ENCODE results near the gene SYCP2. TPM values are rescaled to one million over a fixed set of nuclear protein-coding genes. Genes with fewer than 3 reads are reported as not detected.
A peak's percentile ranks its signal among the peaks of the same experiment; 100 is the strongest.

Gene SYCP2
- 1 to 10 TPM; 2.6 to 3.9 TPM for total RNA-seq

- intact Hi-C loops (cut with micrococcal nuclease): no loop called here
- H3K9me3 Mint-ChIP-seq: no peaks in the 10 kb centered on the region
- CTCF ChIA-PET: interaction anchor here (1.1 to 3.4 kb wide), 9 partner anchors 8 to 124 kb away, joined by 3 to 19 read pairs (median 9); no protein-coding TSS in a partner anchor
- no peaks in the 10 kb centered on the region for H3K27me3 Mint-ChIP-seq
- no peak for TF ChIP-seq CTCF (IDR thresholded peaks at IDR 0.05)
- peaks cover 6% of the 10 kb centered on the region for H3K36me3 Mint-ChIP-seq (ENCODE audit: low read depth)
- ATAC-seq (peak; percentile 68), DNase-seq (peak; percentile 59)
- POLR2A ChIA-PET: interaction anchor here (0.8 kb wide), 1 partner anchor 90 kb away, joined by 4 read pairs; no protein-coding TSS in a partner anchor
- H3K27ac Mint-ChIP-seq: peak within 1 kb of the TSS; percentile 61
- H3K4me1 Mint-ChIP-seq (ENCODE audit: low read depth): peaks cover 20% of the 10 kb centered on the region
- H3K4me3 Mint-ChIP-seq: peak within 1 kb of the TSS; percentile 69
These were observed at the start of gene SYCP2 for GRCh38 chr20:59933296-59933848. Gene SYCP2 (minus strand): TSS chr20:59933637. CDS start chr20:59922413, 11,224 bp downstream.

- POLR2A ChIA-PET: no interaction called here
- DNase-seq: no peak
- H3K36me3 Mint-ChIP-seq (ENCODE audit: low read depth): peaks cover 4% of the 10 kb centered on the region
These were observed 49.6 kb upstream of the SYCP2 start for GRCh38 chr20:59983076-59983475.

GRCh38 chr20:59977086-59977485, 43.6 kb upstream of the SYCP2 start:
- Mint-ChIP-seq H3K9me3 (no peaks in the 10 kb centered on the region), H3K27ac (no peak overlapping the region), H3K4me3 (no peak overlapping the region), H3K27me3 (no peaks in the 10 kb centered on the region), H3K36me3 (ENCODE audit: low read depth) (peaks cover 3% of the 10 kb centered on the region), H3K4me1 (ENCODE audit: low read depth) (no peaks in the 10 kb centered on the region)
- ATAC-seq: no peak
- TF ChIP-seq CTCF (IDR thresholded peaks at IDR 0.05): no peak
- POLR2A ChIA-PET: no interaction called here
- intact Hi-C loops (cut with micrococcal nuclease): no loop called here
- CTCF ChIA-PET: interaction anchor here (1.0 kb wide), 1 partner anchor 13 kb away, joined by 3 read pairs; no protein-coding TSS in a partner anchor
- no peak for DNase-seq

More at GRCh38 chr20:59983076-59983475, 49.6 kb upstream of the SYCP2 start:
- ATAC-seq: no peak
- no peak for TF ChIP-seq CTCF (IDR thresholded peaks at IDR 0.05)
- CTCF ChIA-PET: no interaction called here
- no peaks in the 10 kb centered on the region for H3K4me1 Mint-ChIP-seq (ENCODE audit: low read depth)
- H3K27me3 Mint-ChIP-seq: no peaks in the 10 kb centered on the region
- no peak overlapping the region for H3K4me3 Mint-ChIP-seq
- no peaks in the 10 kb centered on the region for H3K9me3 Mint-ChIP-seq
- intact Hi-C loops (cut with micrococcal nuclease): no loop called here
- no peak overlapping the region for H3K27ac Mint-ChIP-seq

- Mint-ChIP-seq H3K9me3 (no peaks in the 10 kb centered on the region), H3K27me3 (no peaks in the 10 kb centered on the region), H3K36me3 (ENCODE audit: low read depth) (peaks cover 3% of the 10 kb centered on the region), H3K27ac (no peak overlapping the region), H3K4me1 (ENCODE audit: low read depth) (no peaks in the 10 kb centered on the region), H3K4me3 (no peak overlapping the region)
- no peak for TF ChIP-seq CTCF (IDR thresholded peaks at IDR 0.05)
- ChIA-PET POLR2A (interaction anchor here (0.6 kb wide), 1 partner anchor 38 kb away, joined by 3 read pairs; no protein-coding TSS in a partner anchor), CTCF (interaction anchor here (1.0 kb wide), 1 partner anchor 12 kb away, joined by 3 read pairs; no protein-coding TSS in a partner anchor)
- ATAC-seq (no peak), DNase-seq (no peak)
- intact Hi-C loops (cut with micrococcal nuclease): no loop called here
These were observed 42.8 kb upstream of the SYCP2 start for GRCh38 chr20:59976156-59976782.

All from activated CD8-positive, alpha-beta T cell treated with anti-CD3 and anti-CD28 coated beads for 36 hours (primary cell).